Activated CD8-positive, alpha-beta memory T cell treated with anti-CD3 and anti-CD28 coated beads, Interleukin-2, amount 50 U/mL, for 4 hours (primary cell): ENCODE results near the gene DPPA2.

Experiments used
- DNase-seq: peaks from one replicate; pipeline ENCODE4 v3.0.0-alpha.2; 2020

Gene DPPA2

GRCh38 chr3:109313061-109313460 lies 3.3 kb downstream of the DPPA2 start:
- no peak for DNase-seq

DNA sequence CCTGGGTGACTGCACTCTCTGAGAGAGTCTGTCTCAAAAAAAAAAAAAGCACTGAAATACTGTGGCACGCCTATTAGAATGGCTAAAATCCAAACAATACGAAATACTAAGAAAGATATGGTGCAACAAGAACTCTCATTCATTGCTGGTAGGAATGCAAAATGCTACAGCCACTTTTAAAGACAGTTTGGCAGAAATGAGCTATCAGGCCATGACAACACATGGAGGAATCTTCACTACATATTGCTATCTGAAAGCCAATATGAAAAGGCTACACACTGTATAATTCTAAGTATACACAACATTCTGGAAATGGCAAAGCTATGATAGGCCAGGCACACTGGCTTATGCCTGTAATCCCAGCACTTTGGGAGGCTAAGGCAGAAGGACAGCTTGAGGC lies 18.8 kb downstream of the DPPA2 start:
- no peak for DNase-seq

- DNase-seq, result no peak
Measured at GRCh38 chr3:109284071-109284470, 32.2 kb downstream of the DPPA2 start.

GRCh38 chr3:109278546-109278945 lies 37.8 kb downstream of the DPPA2 start:
- DNase-seq, result no peak

DNA sequence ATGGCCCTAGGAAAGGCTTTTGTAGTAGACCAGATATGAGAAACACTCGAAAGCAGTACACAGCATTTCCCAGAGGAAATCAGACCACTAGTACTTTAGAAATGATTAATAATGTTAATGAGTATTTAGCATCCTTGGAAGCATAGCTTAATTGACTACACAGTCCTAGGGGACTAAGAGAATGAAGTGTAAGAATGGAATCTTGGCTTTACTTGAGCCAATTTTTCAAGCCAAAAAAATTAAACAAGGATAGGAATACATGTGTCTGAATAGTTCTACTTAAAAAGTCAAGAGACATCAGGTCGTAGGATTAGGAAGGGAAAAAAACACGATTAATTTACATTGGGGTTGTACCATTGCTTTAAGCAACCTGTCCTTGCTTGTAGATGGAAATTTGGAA lies 38.2 kb downstream of the DPPA2 start:
- no peak for DNase-seq

- DNase-seq, result no peak
Measured at GRCh38 chr3:109275702-109276293, 40.5 kb downstream of the DPPA2 start.

- DNase-seq, result no peak
Measured at GRCh38 chr3:109270779-109271178, 45.5 kb downstream of the DPPA2 start.

- no peak for DNase-seq
Measured at GRCh38 chr3:109269577-109270275, 46.6 kb downstream of the DPPA2 start.

- no peak for DNase-seq
Measured at GRCh38 chr3:109268181-109268580, 48.1 kb downstream of the DPPA2 start.

GRCh38 chr3:109265295-109265694 lies 51.0 kb downstream of the DPPA2 start:
- no peak for DNase-seq

- no peak for DNase-seq
Measured at GRCh38 chr3:109257269-109257668, 59.0 kb downstream of the DPPA2 start.

DNA sequence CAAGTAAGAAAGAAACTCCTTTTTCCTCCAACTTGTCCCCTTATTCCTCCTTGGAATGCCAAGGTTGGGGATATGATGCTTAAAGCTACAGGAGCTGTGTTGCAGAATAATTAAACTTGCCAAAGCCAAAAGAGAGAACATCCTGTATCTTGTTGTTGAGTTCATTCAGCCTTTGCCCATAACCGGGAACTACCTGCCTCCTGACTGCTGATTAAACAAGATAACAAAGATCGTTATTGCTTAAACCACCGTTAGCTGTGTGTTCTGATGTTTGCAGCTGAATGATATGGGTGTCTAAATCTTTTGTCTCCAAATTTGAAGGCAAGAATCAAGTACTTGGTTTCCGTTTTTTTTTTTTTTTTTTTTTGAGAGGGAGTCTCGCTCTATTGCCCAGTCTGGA lies 61.5 kb downstream of the DPPA2 start:
- no peak for DNase-seq

- DNase-seq, result no peak
Measured at GRCh38 chr3:109252641-109253040, 63.7 kb downstream of the DPPA2 start.
